ENCODE measurements around the gene TBCC.
"Not testable (repeated sequence)": the region's sequence is repeated elsewhere in the genome, so short reads cannot be mapped to it uniquely, and the experiment has no call there.

TBCC gene

DNA sequence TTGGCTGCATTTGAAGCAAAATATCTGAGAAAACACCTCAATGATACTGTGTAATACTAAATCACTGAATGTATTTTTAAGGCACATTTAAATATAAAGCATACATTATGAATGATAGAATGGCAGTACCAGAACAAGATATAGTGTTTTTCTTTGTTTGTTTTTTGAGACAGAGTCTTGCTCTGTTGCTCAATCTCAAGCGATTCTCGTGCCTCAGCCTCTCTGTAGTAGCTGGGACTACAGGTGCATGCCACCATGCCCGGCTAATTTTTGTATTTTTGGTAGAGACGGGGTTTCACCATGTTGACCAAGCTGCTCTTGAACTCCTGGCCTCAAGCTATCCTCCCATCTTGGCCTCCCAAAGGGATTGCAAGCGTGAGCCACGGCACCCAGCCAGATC, 33.6 kb upstream of the TBCC start:
- no peaks in the 10 kb centered on the region for H3K9me3 ChIP-seq (ENCODE audit: insufficient read depth, low read length)
- H3K27me3 ChIP-seq (ENCODE audit: insufficient read depth, insufficient read length): no peaks in the 10 kb centered on the region
- H3K36me3 ChIP-seq (ENCODE audit: insufficient read depth, insufficient read length, low read length): no peaks in the 10 kb centered on the region
- H3K9ac ChIP-seq (ENCODE audit: insufficient read length, low read depth): no peak overlapping the region
- no peaks in the 10 kb centered on the region for H3K4me1 ChIP-seq (ENCODE audit: insufficient read depth, insufficient read length)
- TF ChIP-seq ZNF274 (IDR thresholded peaks at IDR 0.05; ENCODE audit: low read depth, low read length): no peak
- TF ChIP-seq SUZ12 (IDR thresholded peaks at IDR 0.05; ENCODE audit: extremely low read depth, insufficient read depth, insufficient read length): no peak
- TF ChIP-seq YY1 (IDR thresholded peaks at IDR 0.05; ENCODE audit: insufficient read depth, insufficient read length): no peak
- H3K4me3 ChIP-seq (ENCODE audit: insufficient read length, low read depth): no peak overlapping the region
- DNase-seq (ENCODE audit: low read depth, low spot score): no peak

DNA sequence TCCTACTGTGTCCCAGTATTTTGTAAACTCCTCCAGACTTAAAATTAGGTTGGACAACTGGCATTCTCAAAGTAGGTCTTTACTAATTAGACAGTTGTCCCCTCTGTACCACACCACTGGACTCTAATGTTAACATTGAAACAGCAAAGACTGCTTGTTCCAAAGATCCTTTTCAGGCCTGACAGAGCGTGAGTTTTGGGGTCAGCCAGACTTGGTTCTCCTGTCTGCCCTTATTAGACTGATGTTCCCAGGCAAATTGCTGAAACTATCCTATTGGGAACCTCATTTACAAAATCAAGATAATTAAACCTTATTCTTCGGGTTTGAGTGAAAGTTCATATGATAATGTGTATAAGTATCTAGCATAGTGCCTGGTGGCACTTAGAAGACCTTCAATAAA, 32.2 kb upstream of the TBCC start:
- Histone ChIP-seq H3K27me3 (ENCODE audit: insufficient read depth, insufficient read length) (no peaks in the 10 kb centered on the region), H3K9me3 (ENCODE audit: insufficient read depth, low read length) (no peaks in the 10 kb centered on the region), H3K9ac (ENCODE audit: insufficient read length, low read depth) (no peak overlapping the region), H3K4me3 (ENCODE audit: insufficient read length, low read depth) (no peak overlapping the region), H3K4me1 (ENCODE audit: insufficient read depth, insufficient read length) (no peaks in the 10 kb centered on the region), H3K36me3 (ENCODE audit: insufficient read depth, insufficient read length, low read length) (no peaks in the 10 kb centered on the region)
- TF ChIP-seq ZNF274 (IDR thresholded peaks at IDR 0.05; ENCODE audit: low read depth, low read length) (no peak), SUZ12 (IDR thresholded peaks at IDR 0.05; ENCODE audit: extremely low read depth, insufficient read depth, insufficient read length) (no peak), YY1 (IDR thresholded peaks at IDR 0.05; ENCODE audit: insufficient read depth, insufficient read length) (no peak)
- no peak for DNase-seq (ENCODE audit: low read depth, low spot score)

DNA sequence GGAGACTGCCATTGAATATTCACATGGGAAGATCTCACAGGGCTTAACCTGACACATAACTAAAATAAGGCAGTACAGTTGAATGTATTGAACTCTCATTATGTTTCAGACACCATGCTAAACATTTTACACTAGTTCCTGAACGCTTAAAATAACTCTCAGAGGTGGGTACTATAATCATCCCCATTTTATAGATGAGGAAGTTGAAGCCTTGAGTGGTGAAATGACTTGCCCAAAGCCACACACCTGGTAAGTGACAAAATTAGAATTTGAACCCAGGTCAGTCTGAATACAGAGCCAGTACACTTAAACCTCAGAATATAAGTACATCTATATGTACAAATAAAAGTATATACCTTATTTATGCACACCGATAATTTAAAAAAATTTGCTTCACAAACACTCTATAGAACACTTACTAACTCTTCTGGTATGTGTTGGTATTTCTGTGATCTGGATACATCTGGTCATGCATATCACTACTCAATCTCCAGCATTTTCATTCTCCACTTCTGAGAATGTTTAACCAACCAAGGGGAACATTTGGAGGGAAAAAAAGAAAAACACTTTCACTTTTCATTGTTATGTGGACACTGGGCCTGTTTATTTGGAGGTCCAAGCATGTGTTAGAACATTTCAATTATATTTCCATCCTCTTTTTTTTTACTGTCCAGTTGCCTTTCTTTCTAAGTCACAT, 31.4 kb upstream of the TBCC start:
- no peaks in the 10 kb centered on the region for H3K27me3 ChIP-seq (ENCODE audit: insufficient read depth, insufficient read length)
- no peaks in the 10 kb centered on the region for H3K36me3 ChIP-seq (ENCODE audit: insufficient read depth, insufficient read length, low read length)
- DNase-seq (ENCODE audit: low read depth, low spot score): no peak
- peaks cover 5% of the 10 kb centered on the region for H3K4me1 ChIP-seq (ENCODE audit: insufficient read depth, insufficient read length)
- no peak overlapping the region for H3K4me3 ChIP-seq (ENCODE audit: insufficient read length, low read depth)
- no peak overlapping the region for H3K9ac ChIP-seq (ENCODE audit: insufficient read length, low read depth)
- TF ChIP-seq ZNF274 (IDR thresholded peaks at IDR 0.05; ENCODE audit: low read depth, low read length): no peak
- TF ChIP-seq SUZ12 (IDR thresholded peaks at IDR 0.05; ENCODE audit: extremely low read depth, insufficient read depth, insufficient read length): no peak
- no peak for TF ChIP-seq YY1 (IDR thresholded peaks at IDR 0.05; ENCODE audit: insufficient read depth, insufficient read length)
- no peaks in the 10 kb centered on the region for H3K9me3 ChIP-seq (ENCODE audit: insufficient read depth, low read length)

DNA sequence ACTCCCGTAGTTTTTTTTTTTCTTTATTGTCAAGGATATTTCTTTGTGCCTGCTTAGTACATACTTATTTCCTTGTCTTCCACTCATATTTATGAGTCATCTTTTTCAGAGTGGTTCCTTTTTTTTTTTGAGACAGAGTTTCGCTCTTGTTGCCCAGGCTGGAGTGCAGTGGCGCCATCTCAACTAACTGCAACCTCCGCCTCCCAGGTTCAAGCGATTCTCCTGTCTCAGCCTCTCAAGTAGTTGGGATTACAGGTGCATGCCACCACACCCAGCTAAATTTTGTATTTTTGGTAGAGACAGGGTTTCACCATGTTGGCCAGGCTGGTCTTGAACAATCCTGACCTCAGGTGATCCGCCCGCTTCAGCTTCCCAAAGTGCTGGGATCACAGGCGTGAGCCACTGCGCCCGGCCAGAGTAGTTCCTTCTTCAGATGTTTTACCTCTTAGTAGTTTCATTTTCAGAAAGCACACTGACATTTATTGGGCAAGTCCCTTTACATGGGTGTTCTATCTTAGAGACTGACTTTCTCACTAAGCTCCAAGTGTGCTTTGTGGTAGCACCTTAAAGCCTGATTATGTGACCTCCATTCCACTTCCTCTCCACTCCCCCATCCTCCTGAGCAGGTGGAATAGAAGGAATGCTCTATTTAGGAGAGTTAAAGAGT, 29.1 kb upstream of the TBCC start:
- not testable (repeated sequence) for H3K4me1 ChIP-seq (ENCODE audit: insufficient read depth, insufficient read length); DNase-seq (ENCODE audit: low read depth, low spot score)

DNA sequence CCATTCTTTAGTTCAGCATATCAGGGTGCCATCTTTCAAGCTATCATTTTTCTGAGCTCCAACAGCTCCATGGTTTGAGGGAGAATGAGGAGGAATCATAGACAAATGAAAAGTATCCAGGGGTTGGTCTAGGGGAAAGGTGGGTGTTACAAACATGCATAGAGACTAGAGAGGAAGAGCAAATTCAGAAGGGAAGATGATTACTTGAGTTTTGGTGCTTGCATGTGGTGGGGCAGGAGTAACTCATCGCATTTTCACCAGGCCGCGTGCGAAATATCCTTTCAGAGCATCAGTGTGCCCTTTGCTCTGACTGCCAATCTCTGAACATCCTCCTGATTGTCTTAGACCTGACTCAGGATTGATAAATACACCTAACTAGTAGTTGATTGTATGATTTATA, 28.3 kb upstream of the TBCC start:
- Histone ChIP-seq H3K9me3 (ENCODE audit: insufficient read depth, low read length) (no peaks in the 10 kb centered on the region), H3K36me3 (ENCODE audit: insufficient read depth, insufficient read length, low read length) (no peaks in the 10 kb centered on the region), H3K4me1 (ENCODE audit: insufficient read depth, insufficient read length) (peaks cover 5% of the 10 kb centered on the region), H3K9ac (ENCODE audit: insufficient read length, low read depth) (no peak overlapping the region), H3K27me3 (ENCODE audit: insufficient read depth, insufficient read length) (no peaks in the 10 kb centered on the region), H3K4me3 (ENCODE audit: insufficient read length, low read depth) (no peak overlapping the region)
- no peak for TF ChIP-seq ZNF274 (IDR thresholded peaks at IDR 0.05; ENCODE audit: low read depth, low read length)
- no peak for TF ChIP-seq YY1 (IDR thresholded peaks at IDR 0.05; ENCODE audit: insufficient read depth, insufficient read length)
- no peak for TF ChIP-seq SUZ12 (IDR thresholded peaks at IDR 0.05; ENCODE audit: extremely low read depth, insufficient read depth, insufficient read length)
- no peak for DNase-seq (ENCODE audit: low read depth, low spot score)

More for the DNA sequence above, 29.1 kb upstream of the TBCC start:
- not testable (repeated sequence) for H3K9ac ChIP-seq (ENCODE audit: insufficient read length, low read depth); H3K4me3 ChIP-seq (ENCODE audit: insufficient read length, low read depth); H3K36me3 ChIP-seq (ENCODE audit: insufficient read depth, insufficient read length, low read length); H3K9me3 ChIP-seq (ENCODE audit: insufficient read depth, low read length); H3K27me3 ChIP-seq (ENCODE audit: insufficient read depth, insufficient read length)

- Histone ChIP-seq H3K36me3 (ENCODE audit: insufficient read depth, insufficient read length, low read length) (no peaks in the 10 kb centered on the region), H3K27me3 (ENCODE audit: insufficient read depth, insufficient read length) (no peaks in the 10 kb centered on the region), H3K9ac (ENCODE audit: insufficient read length, low read depth) (no peak overlapping the region), H3K4me1 (ENCODE audit: insufficient read depth, insufficient read length) (peaks cover 5% of the 10 kb centered on the region), H3K4me3 (ENCODE audit: insufficient read length, low read depth) (no peak overlapping the region), H3K9me3 (ENCODE audit: insufficient read depth, low read length) (no peaks in the 10 kb centered on the region)
- TF ChIP-seq SUZ12 (IDR thresholded peaks at IDR 0.05; ENCODE audit: extremely low read depth, insufficient read depth, insufficient read length): no peak
- TF ChIP-seq YY1 (IDR thresholded peaks at IDR 0.05; ENCODE audit: insufficient read depth, insufficient read length): no peak
- no peak for TF ChIP-seq ZNF274 (IDR thresholded peaks at IDR 0.05; ENCODE audit: low read depth, low read length)
- no peak for DNase-seq (ENCODE audit: low read depth, low spot score)
Measured at GRCh38 chr6:42771741-42772100, 25.8 kb upstream of the TBCC start.

- no peak for DNase-seq (ENCODE audit: low read depth, low spot score)
- no peaks in the 10 kb centered on the region for H3K27me3 ChIP-seq (ENCODE audit: insufficient read depth, insufficient read length)
- no peaks in the 10 kb centered on the region for H3K36me3 ChIP-seq (ENCODE audit: insufficient read depth, insufficient read length, low read length)
- H3K4me1 ChIP-seq (ENCODE audit: insufficient read depth, insufficient read length): peaks cover 7% of the 10 kb centered on the region
- H3K9ac ChIP-seq (ENCODE audit: insufficient read length, low read depth): no peak overlapping the region
- H3K9me3 ChIP-seq (ENCODE audit: insufficient read depth, low read length): no peaks in the 10 kb centered on the region
- H3K4me3 ChIP-seq (ENCODE audit: insufficient read length, low read depth): no peak overlapping the region
- TF ChIP-seq SUZ12 (IDR thresholded peaks at IDR 0.05; ENCODE audit: extremely low read depth, insufficient read depth, insufficient read length) (no peak), ZNF274 (IDR thresholded peaks at IDR 0.05; ENCODE audit: low read depth, low read length) (no peak), YY1 (IDR thresholded peaks at IDR 0.05; ENCODE audit: insufficient read depth, insufficient read length) (no peak)
Measured at GRCh38 chr6:42769836-42770235, 23.9 kb upstream of the TBCC start.

All from NT2/D1 (cell line).